Right lobe of liver (tissue), 4 donors: ENCODE results near the gene GH2.

Source experiments
- CTCF ChIP-seq, 4 donors: fragments of 200-600 bp in 3 of 4; fragments of 450-650 bp in 1 of 4; IDR thresholded peaks; one replicate each; pipeline versions ENCODE4 v1.5.1 to v1.8.0; 2016 to 2022; ENCODE audit warnings: antibody characterized with exemption in 4 of 4, mild to moderate bottlenecking in 2 of 4
- POLR2A ChIP-seq: fragments of 450-650 bp; IDR thresholded peaks from one replicate; pipeline ENCODE4 v1.6.1; 2017; ENCODE audit warnings: antibody characterized with exemption, mild to moderate bottlenecking
- donor health status: DM: no; HTN: no; CAD: no.
- donor health status: DM: no; HTN: no; CAD: no.
- donor health status: DM: no; HTN: yes; CAD: no.

GRCh38 chr17:63927464-63928171 is 45.9 kb upstream of the GH2 start:
- TF ChIP-seq CTCF (IDR thresholded peaks at IDR 0.05) (no peak), POLR2A (no peak)
